ENCODE results near the gene FAM98C.
"Not testable (repeated sequence)": the region's sequence is repeated elsewhere in the genome, so short reads cannot be mapped to it uniquely, and the experiment has no call there.

FAM98C gene

GRCh38 chr19:38399537-38399936 lies 3.4 kb upstream of the FAM98C start:
- no peak for DNase-seq

- DNase-seq: no peak
Measured at GRCh38 chr19:38400361-38400760, 2.5 kb upstream of the FAM98C start.

- no peak for DNase-seq
Measured at GRCh38 chr19:38401148-38401547, 1.7 kb upstream of the FAM98C start.

GRCh38 chr19:38402623-38402966 lies 298 bp upstream of the FAM98C start:
- no peak for DNase-seq

GRCh38 chr19:38404858-38405257 lies 2.0 kb downstream of the FAM98C start:
- DNase-seq: no peak

GRCh38 chr19:38405276-38405675 lies 2.4 kb downstream of the FAM98C start:
- DNase-seq: no peak

- DNase-seq: no peak
Measured at GRCh38 chr19:38409631-38410133, 6.8 kb downstream of the FAM98C start.

GRCh38 chr19:38410407-38410806 lies 7.5 kb downstream of the FAM98C start:
- not testable (repeated sequence) for DNase-seq

GRCh38 chr19:38411041-38411712 lies 8.3 kb downstream of the FAM98C start:
- no peak for DNase-seq

GRCh38 chr19:38411898-38412297 lies 9.0 kb downstream of the FAM98C start:
- DNase-seq: not testable (repeated sequence)

GRCh38 chr19:38412491-38412890 lies 9.6 kb downstream of the FAM98C start:
- DNase-seq: no peak

- no peak for DNase-seq
Measured at GRCh38 chr19:38412961-38413360, 10.1 kb downstream of the FAM98C start.

- no peak for DNase-seq
Measured at GRCh38 chr19:38413416-38413815, 10.5 kb downstream of the FAM98C start.

GRCh38 chr19:38417146-38417543 lies 14.3 kb downstream of the FAM98C start:
- DNase-seq: no peak

- peak; percentile 72 for DNase-seq
Measured at GRCh38 chr19:38417544-38418506, 14.9 kb downstream of the FAM98C start.

- no peak for DNase-seq
Measured at GRCh38 chr19:38420935-38421334, 18.0 kb downstream of the FAM98C start.

GRCh38 chr19:38421856-38422255 lies 19.0 kb downstream of the FAM98C start:
- no peak for DNase-seq

- no peak for DNase-seq
Measured at GRCh38 chr19:38422438-38422837, 19.5 kb downstream of the FAM98C start.

- no peak for DNase-seq
Measured at GRCh38 chr19:38424272-38424671, 21.4 kb downstream of the FAM98C start.

- no peak for DNase-seq
Measured at GRCh38 chr19:38425222-38425809, 22.4 kb downstream of the FAM98C start.

- DNase-seq: peak; percentile 43
Measured at GRCh38 chr19:38425810-38426466, 23.0 kb downstream of the FAM98C start, which contains the start of gene RASGRP4. RASGRP4 (minus strand) TSS chr19:38426219; CDS start chr19:38426091, 128 bp downstream.

GRCh38 chr19:38427035-38427677 lies 24.3 kb downstream of the FAM98C start:
- peak; percentile 39 for DNase-seq

Data from CD4-positive, alpha-beta T cell treated with Interleukin-10 for 1 hour (primary cell).